ENCODE data around the gene TGM4.

DNA sequence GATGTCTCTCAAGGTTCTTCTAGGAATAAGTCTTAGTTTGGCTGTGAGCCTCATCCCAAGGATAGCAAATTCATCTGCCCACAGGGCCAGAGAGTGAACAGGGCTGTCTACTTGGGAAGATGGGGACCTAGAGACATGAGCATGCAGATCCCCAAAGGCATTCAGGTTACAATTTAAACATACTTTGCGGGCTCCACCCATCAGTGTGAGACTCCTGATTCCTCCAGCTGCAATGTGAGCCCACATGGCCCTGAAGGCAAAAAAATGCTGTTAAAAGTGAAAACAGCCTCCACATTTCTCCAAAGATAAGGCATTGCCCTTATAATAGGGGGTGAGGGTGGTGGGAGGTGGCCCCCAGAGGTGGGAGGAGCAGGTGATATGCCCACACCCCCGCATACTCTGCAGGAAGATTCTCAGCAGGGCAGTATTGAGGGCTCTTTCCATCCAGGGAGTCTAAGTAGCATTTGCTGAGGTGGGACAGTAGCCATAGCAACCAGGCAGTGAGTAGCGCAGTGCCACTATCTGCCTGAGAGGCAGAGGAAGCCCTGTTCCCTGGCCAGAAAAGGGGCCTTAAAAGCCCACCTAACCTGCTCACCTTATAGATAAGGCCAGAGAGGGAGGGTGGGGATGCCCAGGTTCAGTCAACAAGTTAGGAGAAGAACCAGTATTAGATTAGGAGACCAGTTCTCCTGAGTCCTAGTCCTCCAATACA is 31.2 kb downstream of the TGM4 start:
- TF ChIP-seq EZH2phosphoT487 (conservative IDR thresholded peaks at IDR 0.05; ENCODE audit: low read length), result no peak
- TF ChIP-seq, protein P1, sequence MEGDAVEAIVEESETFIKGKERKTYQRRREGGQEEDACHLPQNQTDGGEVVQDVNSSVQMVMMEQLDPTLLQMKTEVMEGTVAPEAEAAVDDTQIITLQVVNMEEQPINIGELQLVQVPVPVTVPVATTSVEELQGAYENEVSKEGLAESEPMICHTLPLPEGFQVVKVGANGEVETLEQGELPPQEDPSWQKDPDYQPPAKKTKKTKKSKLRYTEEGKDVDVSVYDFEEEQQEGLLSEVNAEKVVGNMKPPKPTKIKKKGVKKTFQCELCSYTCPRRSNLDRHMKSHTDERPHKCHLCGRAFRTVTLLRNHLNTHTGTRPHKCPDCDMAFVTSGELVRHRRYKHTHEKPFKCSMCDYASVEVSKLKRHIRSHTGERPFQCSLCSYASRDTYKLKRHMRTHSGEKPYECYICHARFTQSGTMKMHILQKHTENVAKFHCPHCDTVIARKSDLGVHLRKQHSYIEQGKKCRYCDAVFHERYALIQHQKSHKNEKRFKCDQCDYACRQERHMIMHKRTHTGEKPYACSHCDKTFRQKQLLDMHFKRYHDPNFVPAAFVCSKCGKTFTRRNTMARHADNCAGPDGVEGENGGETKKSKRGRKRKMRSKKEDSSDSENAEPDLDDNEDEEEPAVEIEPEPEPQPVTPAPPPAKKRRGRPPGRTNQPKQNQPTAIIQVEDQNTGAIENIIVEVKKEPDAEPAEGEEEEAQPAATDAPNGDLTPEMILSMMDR (IDR thresholded peaks at IDR 0.05; ENCODE audit: insufficient read depth, low read length, poor library complexity, severe bottlenecking), result no peak
